Measurements from ENCODE around the gene OR6C4. TPM values are rescaled to one million over a fixed set of nuclear protein-coding genes. Genes with fewer than 3 reads are reported as not detected.
"Not testable (repeated sequence)": the region's sequence is repeated elsewhere in the genome, so short reads cannot be mapped to it uniquely, and the experiment has no call there.

OR6C4 gene
- total RNA-seq, result not detected
- polyA plus RNA-seq (ENCODE audit: insufficient read depth in 1 of 8, insufficient read length in 8 of 8, low replicate concordance in 1 of 8), result under 1 TPM in 1 of 8 donors, not detected in 7; 0.12 TPM
- long read RNA-seq, donor 1, result 0 reads
- long read RNA-seq, donor 2, result 0 reads
- long read RNA-seq, donor 3, result 0 reads
- long read RNA-seq, donor 4, result 0 reads
- long read RNA-seq, donor 5, result 0 reads
- long read RNA-seq, donor 6, result 0 reads
- long read RNA-seq, donor 7, result 0 reads
- long read RNA-seq, donor 8, result 0 reads
- long read RNA-seq, donor 9, result 0 reads
- long read RNA-seq, donor 10, result 0 reads
- long read RNA-seq, donor 11, result 0 reads

DNA sequence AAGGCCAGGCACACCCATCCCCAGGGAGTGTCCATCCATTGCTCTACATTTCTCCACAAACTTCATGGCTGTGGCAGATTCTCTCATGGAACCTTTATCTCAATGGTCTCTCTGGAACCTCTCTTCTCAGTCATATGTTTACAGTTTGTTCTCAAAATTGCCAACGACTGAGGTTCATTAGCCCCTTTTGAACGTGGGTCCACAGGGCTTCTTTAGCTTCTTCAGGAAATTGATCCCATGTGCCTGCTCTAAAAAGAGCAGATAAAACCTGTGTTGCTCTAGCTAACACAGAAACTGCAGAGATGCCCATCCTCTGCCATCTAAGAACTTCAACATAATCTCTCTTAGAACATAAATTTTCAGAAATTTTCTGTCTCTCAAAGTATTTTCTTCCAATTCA, at the start of gene OR6C4:
TSS of gene OR6C4 (plus strand) at position 301 of the 400 bp plus-strand sequence. CDS start 1,625 bp downstream, outside the sequence.
- DNase-seq, result no peak
- H3K9me3 ChIP-seq (replicated peaks; ENCODE audit: control insufficient read depth, low read depth, low read length), result peaks cover 3% of the 10 kb centered on the region
- 10% methylated on average over 2 of the region's 2 CpGs for WGBS (ENCODE audit: insufficient coverage)
- H3K27ac ChIP-seq (ENCODE audit: low read length), result no peak within 1 kb of the TSS
- no peaks in the 10 kb centered on the region for H3K36me3 ChIP-seq (ENCODE audit: control insufficient read depth, insufficient read depth, low read length)
- H3K4me1 ChIP-seq (ENCODE audit: control insufficient read depth, insufficient read depth, low read length), result no peaks in the 10 kb centered on the region
- H3K27me3 ChIP-seq (ENCODE audit: control insufficient read depth, insufficient read depth, low read length), result no peaks in the 10 kb centered on the region
- H3K4me3 ChIP-seq (ENCODE audit: low read length), result no peak within 1 kb of the TSS

DNA sequence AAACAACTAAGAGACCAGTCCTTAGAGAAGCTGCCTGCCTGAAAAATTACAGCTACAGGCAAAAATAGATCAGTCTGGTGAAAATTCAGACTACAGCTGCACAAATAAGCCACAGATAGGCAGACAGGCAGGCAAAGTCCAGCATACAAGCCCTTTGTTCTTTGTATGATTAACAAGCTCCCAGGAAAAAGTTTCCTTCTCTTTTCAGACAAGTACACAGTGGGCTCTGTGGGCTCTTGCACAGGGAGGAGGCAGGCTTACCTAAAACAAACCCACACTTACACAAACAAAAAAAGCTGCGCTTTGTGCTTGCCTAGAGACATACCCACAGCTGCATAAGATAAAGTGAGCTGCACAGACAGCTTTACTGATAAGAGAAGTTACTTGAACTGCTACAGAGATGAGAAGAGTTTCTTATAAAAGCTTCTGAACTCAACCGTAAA, 49.6 kb upstream of the OR6C4 start:
- no peaks in the 10 kb centered on the region for H3K9me3 ChIP-seq (replicated peaks; ENCODE audit: control insufficient read depth, low read depth, low read length)
- no peaks in the 10 kb centered on the region for H3K27me3 ChIP-seq (ENCODE audit: control insufficient read depth, insufficient read depth, low read length)
- H3K4me1 ChIP-seq (ENCODE audit: control insufficient read depth, insufficient read depth, low read length), result no peaks in the 10 kb centered on the region
- no peaks in the 10 kb centered on the region for H3K36me3 ChIP-seq (ENCODE audit: control insufficient read depth, insufficient read depth, low read length)
- DNase-seq, result no peak
- H3K4me3 ChIP-seq (ENCODE audit: low read length), result no peak overlapping the region
- no peak overlapping the region for H3K27ac ChIP-seq (ENCODE audit: low read length)
- WGBS (ENCODE audit: insufficient coverage), result no CpG with 5 or more reads among the region's 2 CpGs

DNA sequence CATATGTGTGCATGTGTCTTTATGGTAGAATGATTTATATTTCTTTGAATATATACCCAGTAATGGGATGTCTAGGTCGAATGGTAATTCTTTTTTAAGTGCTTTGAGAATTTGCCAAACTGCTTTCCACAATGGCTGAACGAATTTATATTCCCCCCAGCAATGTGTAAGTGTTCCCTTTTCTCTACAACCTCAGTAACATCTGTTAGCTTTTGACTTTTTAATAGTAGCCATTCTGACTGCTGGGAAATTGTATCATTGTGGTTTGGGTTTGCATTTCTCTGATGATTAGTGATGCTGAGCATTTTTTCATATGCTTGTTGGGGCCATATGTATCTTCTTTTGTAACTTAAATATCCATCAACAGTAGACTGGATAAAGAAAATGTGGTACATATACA, 47.8 kb upstream of the OR6C4 start:
- no peaks in the 10 kb centered on the region for H3K9me3 ChIP-seq (replicated peaks; ENCODE audit: control insufficient read depth, low read depth, low read length)
- no peaks in the 10 kb centered on the region for H3K4me1 ChIP-seq (ENCODE audit: control insufficient read depth, insufficient read depth, low read length)
- no peak for DNase-seq
- H3K27ac ChIP-seq (ENCODE audit: low read length), result no peak overlapping the region
- no peaks in the 10 kb centered on the region for H3K27me3 ChIP-seq (ENCODE audit: control insufficient read depth, insufficient read depth, low read length)
- WGBS (ENCODE audit: insufficient coverage), result no CpG with 5 or more reads among the region's 2 CpGs
- H3K4me3 ChIP-seq (ENCODE audit: low read length), result no peak overlapping the region
- no peaks in the 10 kb centered on the region for H3K36me3 ChIP-seq (ENCODE audit: control insufficient read depth, insufficient read depth, low read length)

DNA sequence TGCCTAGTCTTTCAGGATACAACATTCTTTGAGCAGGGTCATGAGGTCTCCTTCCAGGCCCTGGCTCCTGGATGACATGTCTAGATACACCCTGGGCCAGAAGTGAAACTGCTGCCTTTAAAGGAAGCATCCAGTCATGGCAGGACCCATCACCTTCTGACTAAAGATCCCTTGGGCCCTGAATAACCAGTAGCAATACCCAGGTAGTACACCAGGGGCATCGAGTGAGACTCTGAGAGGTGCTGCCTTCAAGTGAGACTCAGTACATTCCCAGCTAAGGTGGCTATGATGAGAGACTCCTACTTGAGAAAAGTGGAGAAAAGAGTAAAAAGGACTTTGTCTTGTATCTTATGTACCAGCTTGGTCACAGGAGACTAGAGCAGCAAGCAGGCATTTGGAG, 33.7 kb upstream of the OR6C4 start:
- WGBS (ENCODE audit: insufficient coverage), result no CpG with 5 or more reads among the region's 1 CpG
- Histone ChIP-seq H3K4me1 (ENCODE audit: control insufficient read depth, insufficient read depth, low read length) (no peaks in the 10 kb centered on the region), H3K36me3 (ENCODE audit: control insufficient read depth, insufficient read depth, low read length) (no peaks in the 10 kb centered on the region), H3K9me3 (replicated peaks; ENCODE audit: control insufficient read depth, low read depth, low read length) (no peaks in the 10 kb centered on the region), H3K27me3 (ENCODE audit: control insufficient read depth, insufficient read depth, low read length) (no peaks in the 10 kb centered on the region), H3K27ac (ENCODE audit: low read length) (no peak overlapping the region), H3K4me3 (ENCODE audit: low read length) (no peak overlapping the region)
- DNase-seq, result no peak

DNA sequence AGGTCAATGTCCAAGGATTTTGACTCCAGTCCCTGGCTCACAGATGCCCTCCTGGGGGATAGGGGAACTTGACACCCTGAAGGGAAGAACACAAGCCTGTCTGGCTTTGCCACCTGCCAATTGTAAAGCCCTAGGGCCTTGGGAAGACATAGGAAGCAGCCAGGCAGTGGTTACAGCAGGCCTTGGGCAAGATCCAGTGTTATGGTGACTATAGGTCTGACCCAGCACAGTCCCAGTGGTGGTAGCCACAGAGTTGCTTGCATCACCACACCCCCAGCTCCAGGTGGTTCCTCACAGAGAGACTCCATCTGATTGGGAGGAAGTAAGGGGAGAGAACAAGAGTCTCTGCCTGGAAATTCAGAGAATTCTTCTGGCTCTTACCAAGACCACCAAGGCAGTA, 33.0 kb upstream of the OR6C4 start:
- H3K9me3 ChIP-seq (replicated peaks; ENCODE audit: control insufficient read depth, low read depth, low read length), result no peaks in the 10 kb centered on the region
- no peaks in the 10 kb centered on the region for H3K4me1 ChIP-seq (ENCODE audit: control insufficient read depth, insufficient read depth, low read length)
- H3K27ac ChIP-seq (ENCODE audit: low read length), result no peak overlapping the region
- no peak for DNase-seq
- no peaks in the 10 kb centered on the region for H3K27me3 ChIP-seq (ENCODE audit: control insufficient read depth, insufficient read depth, low read length)
- H3K36me3 ChIP-seq (ENCODE audit: control insufficient read depth, insufficient read depth, low read length), result no peaks in the 10 kb centered on the region
- no peak overlapping the region for H3K4me3 ChIP-seq (ENCODE audit: low read length)

DNA sequence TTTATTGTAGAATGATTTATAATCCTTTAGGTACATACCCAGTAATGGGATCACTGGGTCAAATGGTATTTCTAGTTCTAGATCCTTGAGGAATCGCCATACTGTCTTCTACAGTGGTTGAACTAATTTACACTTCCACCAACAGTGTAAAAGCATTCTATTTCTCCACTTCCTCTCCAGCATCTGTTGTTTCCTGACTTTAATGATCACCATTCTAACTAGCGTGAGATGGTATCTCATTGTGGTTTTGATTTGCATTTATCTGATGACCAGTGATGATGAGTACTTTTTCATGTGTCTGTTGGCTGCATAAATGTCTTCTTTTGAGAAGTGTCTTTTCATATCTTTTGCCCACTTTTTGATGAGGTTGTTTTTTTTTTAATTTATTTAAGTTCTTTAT, 1.2 kb upstream of the OR6C4 start:
- H3K36me3 ChIP-seq (ENCODE audit: control insufficient read depth, insufficient read depth, low read length); H3K9me3 ChIP-seq (replicated peaks; ENCODE audit: control insufficient read depth, low read depth, low read length); H3K4me3 ChIP-seq (ENCODE audit: low read length); H3K27ac ChIP-seq (ENCODE audit: low read length); H3K27me3 ChIP-seq (ENCODE audit: control insufficient read depth, insufficient read depth, low read length); DNase-seq; H3K4me1 ChIP-seq (ENCODE audit: control insufficient read depth, insufficient read depth, low read length): not testable (repeated sequence)
- no CpG with 5 or more reads among the region's 2 CpGs for WGBS (ENCODE audit: insufficient coverage)

DNA sequence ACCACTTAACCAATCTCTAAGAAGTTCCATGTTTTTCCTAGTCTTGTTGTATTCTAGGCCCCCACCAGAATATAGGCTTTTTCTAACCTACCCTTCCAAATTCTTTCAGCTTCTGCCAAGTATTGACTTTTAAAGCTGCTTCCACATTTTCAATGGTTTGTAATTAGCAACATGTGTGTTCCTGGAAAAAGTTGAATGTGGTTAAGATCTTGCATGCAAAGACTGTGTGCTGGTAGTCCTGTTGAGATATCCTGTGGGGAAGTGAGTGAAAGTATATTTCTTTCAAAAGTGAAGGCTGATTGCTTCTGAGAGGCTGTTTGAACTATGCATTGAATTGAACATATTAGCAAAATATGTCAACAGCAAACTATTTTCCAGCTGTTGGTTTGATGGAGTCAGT, 646 bp upstream of the OR6C4 start:
- Histone ChIP-seq H3K27ac (ENCODE audit: low read length) (no peak overlapping the region), H3K4me3 (ENCODE audit: low read length) (no peak overlapping the region), H3K27me3 (ENCODE audit: control insufficient read depth, insufficient read depth, low read length) (no peaks in the 10 kb centered on the region), H3K4me1 (ENCODE audit: control insufficient read depth, insufficient read depth, low read length) (no peaks in the 10 kb centered on the region), H3K9me3 (replicated peaks; ENCODE audit: control insufficient read depth, low read depth, low read length) (peaks cover 3% of the 10 kb centered on the region), H3K36me3 (ENCODE audit: control insufficient read depth, insufficient read depth, low read length) (no peaks in the 10 kb centered on the region)
- DNase-seq, result no peak

DNA sequence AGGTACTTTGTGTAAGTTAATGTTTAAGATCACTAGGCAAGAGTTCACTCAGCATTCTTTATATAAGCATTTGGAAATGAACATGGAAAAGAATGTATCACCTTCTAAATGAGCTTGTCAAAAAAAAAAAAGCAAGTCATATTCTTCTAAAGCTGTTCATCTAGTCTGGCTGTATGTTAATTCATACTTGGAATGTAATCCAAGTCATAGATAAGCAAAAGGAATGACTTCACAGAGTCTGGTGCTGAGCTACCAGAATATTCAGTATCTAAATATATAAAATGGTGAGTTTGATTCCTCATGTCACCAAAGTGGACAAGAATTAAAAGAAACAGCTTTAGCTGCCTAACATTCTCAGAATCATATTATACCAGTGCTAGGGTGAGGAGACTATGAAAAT, 4.9 kb downstream of the OR6C4 start:
- Histone ChIP-seq H3K9me3 (replicated peaks; ENCODE audit: control insufficient read depth, low read depth, low read length) (peaks cover 4% of the 10 kb centered on the region), H3K27me3 (ENCODE audit: control insufficient read depth, insufficient read depth, low read length) (no peaks in the 10 kb centered on the region), H3K27ac (ENCODE audit: low read length) (no peak overlapping the region), H3K4me1 (ENCODE audit: control insufficient read depth, insufficient read depth, low read length) (no peaks in the 10 kb centered on the region), H3K4me3 (ENCODE audit: low read length) (no peak overlapping the region), H3K36me3 (ENCODE audit: control insufficient read depth, insufficient read depth, low read length) (no peaks in the 10 kb centered on the region)
- DNase-seq, result no peak

DNA sequence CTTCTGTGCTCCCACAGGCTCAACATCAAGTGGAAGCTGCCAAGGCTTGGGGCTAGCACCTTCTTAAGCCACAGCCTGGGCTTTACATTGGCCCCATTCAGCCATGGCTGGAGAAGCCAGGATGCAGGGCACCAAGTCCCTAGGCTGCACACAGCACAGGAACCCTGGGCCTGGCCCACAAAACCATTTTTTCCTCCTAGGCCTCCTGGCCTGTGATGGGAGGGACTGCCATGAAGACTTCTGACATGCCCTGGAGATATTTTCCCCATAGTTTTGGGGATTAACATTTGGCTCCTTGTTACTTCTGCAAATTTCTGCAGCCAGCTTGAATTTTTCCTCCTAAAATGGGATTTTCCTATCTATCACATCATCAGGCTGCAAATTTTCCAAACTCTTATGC, 20.7 kb downstream of the OR6C4 start:
- H3K9me3 ChIP-seq (replicated peaks; ENCODE audit: control insufficient read depth, low read depth, low read length); H3K4me1 ChIP-seq (ENCODE audit: control insufficient read depth, insufficient read depth, low read length); H3K27ac ChIP-seq (ENCODE audit: low read length); H3K4me3 ChIP-seq (ENCODE audit: low read length); H3K36me3 ChIP-seq (ENCODE audit: control insufficient read depth, insufficient read depth, low read length); DNase-seq; H3K27me3 ChIP-seq (ENCODE audit: control insufficient read depth, insufficient read depth, low read length): not testable (repeated sequence)

DNA sequence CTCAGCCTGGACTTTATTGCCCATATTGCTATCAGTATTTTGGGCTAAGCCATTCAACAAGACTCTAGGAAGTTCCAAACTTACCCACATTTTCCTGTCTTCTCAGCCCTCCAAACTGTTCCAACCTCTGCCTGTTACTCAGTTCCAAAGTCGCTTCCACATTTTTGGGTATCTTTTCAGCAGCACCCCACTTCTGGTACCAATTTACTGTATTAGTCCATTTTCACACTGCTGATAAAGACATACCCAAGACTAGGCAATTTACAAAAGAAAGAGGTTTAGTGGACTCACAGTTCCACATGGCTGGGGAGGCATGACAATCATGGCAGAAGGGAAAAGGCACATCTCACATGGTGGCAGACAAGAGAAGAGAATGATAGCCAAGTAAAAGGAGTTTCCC, 21.3 kb downstream of the OR6C4 start:
- H3K4me3 ChIP-seq (ENCODE audit: low read length); H3K27ac ChIP-seq (ENCODE audit: low read length); H3K4me1 ChIP-seq (ENCODE audit: control insufficient read depth, insufficient read depth, low read length); H3K9me3 ChIP-seq (replicated peaks; ENCODE audit: control insufficient read depth, low read depth, low read length); DNase-seq; H3K36me3 ChIP-seq (ENCODE audit: control insufficient read depth, insufficient read depth, low read length); H3K27me3 ChIP-seq (ENCODE audit: control insufficient read depth, insufficient read depth, low read length): not testable (repeated sequence)
- WGBS (ENCODE audit: insufficient coverage), result 100% methylated on average over 1 of the region's 1 CpG

DNA sequence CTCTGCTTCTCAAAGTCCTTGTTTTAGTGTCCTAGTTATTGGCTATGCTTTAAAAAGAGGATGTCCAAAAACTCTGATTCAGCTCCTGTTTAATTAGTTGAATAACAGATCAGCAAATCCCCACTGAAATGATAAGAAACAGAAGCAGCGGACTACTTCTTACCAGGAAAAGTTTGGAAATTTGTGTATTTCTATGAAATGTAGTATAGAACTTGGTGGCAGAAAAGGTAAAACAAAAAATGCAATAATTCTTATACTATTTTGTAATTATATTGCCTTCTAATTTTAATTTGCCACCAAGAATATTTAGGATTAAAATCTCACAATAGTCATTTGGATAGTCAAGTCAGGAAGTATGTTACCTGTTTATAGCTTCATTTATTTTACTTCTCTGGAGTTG, 22.8 kb downstream of the OR6C4 start, which contains the start of gene OR2AP1:
TSS of gene OR2AP1 (plus strand) at position 301 of the 400 bp plus-strand sequence. CDS start 1,947 bp downstream, outside the sequence.
- Histone ChIP-seq H3K4me3 (ENCODE audit: low read length) (no peak within 1 kb of the TSS), H3K4me1 (ENCODE audit: control insufficient read depth, insufficient read depth, low read length) (no peaks in the 10 kb centered on the region), H3K27me3 (ENCODE audit: control insufficient read depth, insufficient read depth, low read length) (no peaks in the 10 kb centered on the region), H3K9me3 (replicated peaks; ENCODE audit: control insufficient read depth, low read depth, low read length) (peaks cover 10% of the 10 kb centered on the region), H3K36me3 (ENCODE audit: control insufficient read depth, insufficient read depth, low read length) (no peaks in the 10 kb centered on the region), H3K27ac (ENCODE audit: low read length) (no peak within 1 kb of the TSS)
- WGBS (ENCODE audit: insufficient coverage), result no CpG with 5 or more reads among the region's 1 CpG
- DNase-seq, result no peak
